ENCODE measurements around the gene AK5.

DNA sequence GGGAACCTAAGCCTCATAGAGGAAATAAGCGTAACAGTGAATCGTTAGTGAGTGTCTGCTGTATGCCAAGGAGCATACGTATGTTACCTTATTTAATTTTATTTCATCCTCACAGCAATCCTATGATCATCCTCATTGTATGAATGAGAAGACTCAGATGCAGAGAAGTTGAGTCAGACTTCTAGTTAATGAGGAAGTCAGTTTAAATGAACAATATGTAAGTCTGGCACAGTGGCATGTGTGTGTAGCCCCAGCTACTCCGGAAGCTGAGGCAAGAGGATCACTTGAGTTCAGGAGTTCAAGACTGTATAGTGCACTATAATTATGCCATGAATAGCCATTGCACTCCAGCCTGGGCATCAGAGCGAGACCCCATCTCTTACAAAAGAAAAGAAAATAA lies 252.6 kb downstream of the AK5 start:
- TF ChIP-seq POLR2A (IDR thresholded peaks at IDR 0.05), result no peak
- TF ChIP-seq, protein P1, sequence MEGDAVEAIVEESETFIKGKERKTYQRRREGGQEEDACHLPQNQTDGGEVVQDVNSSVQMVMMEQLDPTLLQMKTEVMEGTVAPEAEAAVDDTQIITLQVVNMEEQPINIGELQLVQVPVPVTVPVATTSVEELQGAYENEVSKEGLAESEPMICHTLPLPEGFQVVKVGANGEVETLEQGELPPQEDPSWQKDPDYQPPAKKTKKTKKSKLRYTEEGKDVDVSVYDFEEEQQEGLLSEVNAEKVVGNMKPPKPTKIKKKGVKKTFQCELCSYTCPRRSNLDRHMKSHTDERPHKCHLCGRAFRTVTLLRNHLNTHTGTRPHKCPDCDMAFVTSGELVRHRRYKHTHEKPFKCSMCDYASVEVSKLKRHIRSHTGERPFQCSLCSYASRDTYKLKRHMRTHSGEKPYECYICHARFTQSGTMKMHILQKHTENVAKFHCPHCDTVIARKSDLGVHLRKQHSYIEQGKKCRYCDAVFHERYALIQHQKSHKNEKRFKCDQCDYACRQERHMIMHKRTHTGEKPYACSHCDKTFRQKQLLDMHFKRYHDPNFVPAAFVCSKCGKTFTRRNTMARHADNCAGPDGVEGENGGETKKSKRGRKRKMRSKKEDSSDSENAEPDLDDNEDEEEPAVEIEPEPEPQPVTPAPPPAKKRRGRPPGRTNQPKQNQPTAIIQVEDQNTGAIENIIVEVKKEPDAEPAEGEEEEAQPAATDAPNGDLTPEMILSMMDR (IDR thresholded peaks at IDR 0.05 in 8 of 11, conservative IDR thresholded peaks at IDR 0.05 in 3 of 11), result no peak
